ENCODE data around the gene DPYSL4.

DPYSL4 gene

GRCh38 chr10:132205650-132206376 is 19.1 kb downstream of the DPYSL4 start:
- Histone ChIP-seq H3K9ac (ENCODE audit: low read length in 2 of 2) (no peak overlapping the region), H3K4me1 (ENCODE audit: control insufficient read depth, insufficient read depth, low read length) (no peaks in the 10 kb centered on the region), H3K27me3 (ENCODE audit: control insufficient read depth in 1 of 2, insufficient read depth in 2 of 2, low read length in 2 of 2) (no peaks in the 10 kb centered on the region), H3K9me3 (ENCODE audit: control insufficient read depth in 2 of 2, low read length in 2 of 2) (no peaks in the 10 kb centered on the region), H3K36me3 (ENCODE audit: control insufficient read depth in 2 of 2, insufficient read depth in 2 of 2, low read length in 2 of 2) (no peaks in the 10 kb centered on the region), H3K4me3 (ENCODE audit: low read length in 2 of 2) (no peak overlapping the region), H3K27ac (ENCODE audit: low read length) (no peak overlapping the region)

GRCh38 chr10:132206377-132206745 is 19.6 kb downstream of the DPYSL4 start:
- H3K4me3 ChIP-seq (ENCODE audit: low read length in 2 of 2), result no peak overlapping the region

GRCh38 chr10:132206806-132207535 is 20.2 kb downstream of the DPYSL4 start:
- H3K9ac ChIP-seq (ENCODE audit: low read length in 2 of 2), result no peak overlapping the region
- no peaks in the 10 kb centered on the region for H3K27me3 ChIP-seq (ENCODE audit: control insufficient read depth in 1 of 2, insufficient read depth in 2 of 2, low read length in 2 of 2)
- no peaks in the 10 kb centered on the region for H3K36me3 ChIP-seq (ENCODE audit: control insufficient read depth in 2 of 2, insufficient read depth in 2 of 2, low read length in 2 of 2)
- H3K4me1 ChIP-seq (ENCODE audit: control insufficient read depth, insufficient read depth, low read length), result no peaks in the 10 kb centered on the region
- H3K27ac ChIP-seq (ENCODE audit: low read length), result no peak overlapping the region
- H3K9me3 ChIP-seq (ENCODE audit: control insufficient read depth in 2 of 2, low read length in 2 of 2), result no peaks in the 10 kb centered on the region
- H3K4me3 ChIP-seq (ENCODE audit: low read length in 2 of 2), result no peak overlapping the region

More at GRCh38 chr10:132206377-132206745, 19.6 kb downstream of the DPYSL4 start:
- Histone ChIP-seq H3K9ac (ENCODE audit: low read length in 2 of 2) (no peak overlapping the region), H3K9me3 (ENCODE audit: control insufficient read depth in 2 of 2, low read length in 2 of 2) (no peaks in the 10 kb centered on the region), H3K27me3 (ENCODE audit: control insufficient read depth in 1 of 2, insufficient read depth in 2 of 2, low read length in 2 of 2) (no peaks in the 10 kb centered on the region), H3K27ac (ENCODE audit: low read length) (no peak overlapping the region), H3K4me1 (ENCODE audit: control insufficient read depth, insufficient read depth, low read length) (no peaks in the 10 kb centered on the region), H3K36me3 (ENCODE audit: control insufficient read depth in 2 of 2, insufficient read depth in 2 of 2, low read length in 2 of 2) (no peaks in the 10 kb centered on the region)

- Histone ChIP-seq H3K36me3 (ENCODE audit: control insufficient read depth in 2 of 2, insufficient read depth in 2 of 2, low read length in 2 of 2) (peaks cover 0 to 2% of the 10 kb centered on the region in 2 donors), H3K9me3 (ENCODE audit: control insufficient read depth in 2 of 2, low read length in 2 of 2) (peaks cover 0 to 4% of the 10 kb centered on the region in 2 donors), H3K9ac (ENCODE audit: low read length in 2 of 2) (no peak overlapping the region), H3K4me3 (ENCODE audit: low read length in 2 of 2) (no peak overlapping the region), H3K27me3 (ENCODE audit: control insufficient read depth in 1 of 2, insufficient read depth in 2 of 2, low read length in 2 of 2) (no peaks in the 10 kb centered on the region), H3K4me1 (ENCODE audit: control insufficient read depth, insufficient read depth, low read length) (no peaks in the 10 kb centered on the region), H3K27ac (ENCODE audit: low read length) (no peak overlapping the region)
These were observed 21.1 kb downstream of the DPYSL4 start for GRCh38 chr10:132207536-132208461.

- H3K9ac ChIP-seq (ENCODE audit: low read length in 2 of 2), result no peak overlapping the region
These were observed 21.8 kb downstream of the DPYSL4 start for GRCh38 chr10:132208462-132209050.

DNA sequence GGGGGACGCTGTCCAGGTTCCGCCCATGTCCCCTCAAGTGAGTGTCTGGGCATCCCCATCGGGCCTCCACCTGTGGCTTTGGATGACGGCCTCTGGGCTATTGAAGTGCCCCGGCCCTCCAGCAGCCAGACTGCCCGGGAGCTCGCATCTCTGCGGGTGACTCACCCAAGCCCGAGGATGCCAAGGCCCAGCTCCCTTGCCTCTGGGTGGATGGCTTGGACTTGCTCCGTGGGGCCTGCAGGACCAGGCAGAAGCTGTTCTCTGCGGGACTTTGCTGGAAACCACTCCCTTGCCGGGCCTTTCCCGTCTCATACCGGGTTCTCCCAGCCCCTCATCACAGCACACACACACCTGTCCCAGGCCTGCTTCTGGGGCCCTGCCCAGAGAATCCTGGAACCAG is 22.4 kb downstream of the DPYSL4 start:
- Histone ChIP-seq H3K27me3 (ENCODE audit: control insufficient read depth in 1 of 2, insufficient read depth in 2 of 2, low read length in 2 of 2) (no peaks in the 10 kb centered on the region), H3K9me3 (ENCODE audit: control insufficient read depth in 2 of 2, low read length in 2 of 2) (peaks cover 4 to 12% of the 10 kb centered on the region in 2 donors), H3K27ac (ENCODE audit: low read length) (no peak overlapping the region), H3K36me3 (ENCODE audit: control insufficient read depth in 2 of 2, insufficient read depth in 2 of 2, low read length in 2 of 2) (peaks cover 0 to 2% of the 10 kb centered on the region in 2 donors), H3K9ac (ENCODE audit: low read length in 2 of 2) (no peak overlapping the region), H3K4me1 (ENCODE audit: control insufficient read depth, insufficient read depth, low read length) (no peaks in the 10 kb centered on the region), H3K4me3 (ENCODE audit: low read length in 2 of 2) (no peak overlapping the region)

More at GRCh38 chr10:132208462-132209050, 21.8 kb downstream of the DPYSL4 start:
- H3K4me3 ChIP-seq (ENCODE audit: low read length in 2 of 2), result no peak overlapping the region
- peaks cover 0 to 2% of the 10 kb centered on the region in 2 donors for H3K36me3 ChIP-seq (ENCODE audit: control insufficient read depth in 2 of 2, insufficient read depth in 2 of 2, low read length in 2 of 2)
- H3K4me1 ChIP-seq (ENCODE audit: control insufficient read depth, insufficient read depth, low read length), result no peaks in the 10 kb centered on the region
- peaks cover 3 to 9% of the 10 kb centered on the region in 2 donors for H3K9me3 ChIP-seq (ENCODE audit: control insufficient read depth in 2 of 2, low read length in 2 of 2)
- H3K27me3 ChIP-seq (ENCODE audit: control insufficient read depth in 1 of 2, insufficient read depth in 2 of 2, low read length in 2 of 2), result no peaks in the 10 kb centered on the region
- H3K27ac ChIP-seq (ENCODE audit: low read length), result no peak overlapping the region

DNA sequence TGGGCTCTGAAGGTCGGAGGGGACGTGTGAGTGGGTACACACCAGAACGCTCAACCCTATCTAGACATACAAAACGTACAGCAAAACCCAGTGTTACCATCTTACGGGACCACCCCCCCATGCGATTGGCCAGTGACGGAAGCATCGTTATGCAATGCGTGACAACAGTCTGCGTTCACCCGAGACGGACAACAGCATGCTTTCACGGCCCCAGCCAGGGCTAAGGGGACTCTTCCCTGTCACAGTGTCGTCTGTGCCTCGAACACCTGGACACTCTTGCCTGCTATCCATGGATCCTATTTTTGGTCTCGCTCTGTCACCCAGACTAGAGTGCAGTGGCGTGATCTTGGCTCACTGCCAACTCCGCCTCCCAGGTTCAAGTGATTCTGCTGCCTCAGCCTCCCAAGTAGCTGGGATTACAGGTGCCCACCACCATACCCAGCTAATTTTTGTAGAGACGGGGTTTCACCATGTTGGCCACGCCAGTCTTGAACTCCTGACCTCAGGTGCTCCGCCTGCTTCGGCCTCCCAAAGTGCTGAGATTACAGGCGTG is 23.3 kb downstream of the DPYSL4 start:
- H3K27me3 ChIP-seq (ENCODE audit: control insufficient read depth in 1 of 2, insufficient read depth in 2 of 2, low read length in 2 of 2), result no peaks in the 10 kb centered on the region
- peaks cover 0 to 2% of the 10 kb centered on the region in 2 donors for H3K36me3 ChIP-seq (ENCODE audit: control insufficient read depth in 2 of 2, insufficient read depth in 2 of 2, low read length in 2 of 2)
- H3K4me3 ChIP-seq (ENCODE audit: low read length in 2 of 2), result no peak overlapping the region
- no peak overlapping the region for H3K27ac ChIP-seq (ENCODE audit: low read length)
- H3K9me3 ChIP-seq (ENCODE audit: control insufficient read depth in 2 of 2, low read length in 2 of 2), result peaks cover 4 to 12% of the 10 kb centered on the region in 2 donors
- no peak overlapping the region for H3K9ac ChIP-seq (ENCODE audit: low read length in 2 of 2)
- H3K4me1 ChIP-seq (ENCODE audit: control insufficient read depth, insufficient read depth, low read length), result no peaks in the 10 kb centered on the region

DNA sequence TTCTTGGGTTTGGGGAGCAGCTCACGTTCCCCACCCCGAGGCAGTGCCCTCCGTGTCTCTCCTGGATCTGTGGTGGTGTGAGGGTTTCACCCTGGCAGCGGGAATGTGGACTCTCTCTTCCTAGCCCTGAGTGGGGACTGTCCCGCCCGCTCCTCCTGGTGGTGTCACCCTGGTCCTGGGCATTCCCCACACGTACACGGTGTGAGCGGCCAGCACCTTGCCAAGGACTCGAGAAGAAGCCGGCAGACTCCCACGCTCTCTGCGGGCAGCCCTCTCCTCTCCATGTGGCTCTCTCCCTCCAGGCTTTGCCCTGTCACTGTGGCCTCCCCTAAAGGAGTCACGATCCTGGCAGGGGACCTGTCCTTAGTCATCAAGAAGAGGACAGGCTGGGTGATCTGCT is 24.0 kb downstream of the DPYSL4 start:
- H3K4me3 ChIP-seq (ENCODE audit: low read length in 2 of 2), result no peak overlapping the region
- H3K4me1 ChIP-seq (ENCODE audit: control insufficient read depth, insufficient read depth, low read length), result no peaks in the 10 kb centered on the region
- H3K9ac ChIP-seq (ENCODE audit: low read length in 2 of 2), result no peak overlapping the region
- no peaks in the 10 kb centered on the region for H3K27me3 ChIP-seq (ENCODE audit: control insufficient read depth in 1 of 2, insufficient read depth in 2 of 2, low read length in 2 of 2)
- peaks cover 0 to 2% of the 10 kb centered on the region in 2 donors for H3K36me3 ChIP-seq (ENCODE audit: control insufficient read depth in 2 of 2, insufficient read depth in 2 of 2, low read length in 2 of 2)
- H3K27ac ChIP-seq (ENCODE audit: low read length), result no peak overlapping the region
- peaks cover 4 to 12% of the 10 kb centered on the region in 2 donors for H3K9me3 ChIP-seq (ENCODE audit: control insufficient read depth in 2 of 2, low read length in 2 of 2)

DNA sequence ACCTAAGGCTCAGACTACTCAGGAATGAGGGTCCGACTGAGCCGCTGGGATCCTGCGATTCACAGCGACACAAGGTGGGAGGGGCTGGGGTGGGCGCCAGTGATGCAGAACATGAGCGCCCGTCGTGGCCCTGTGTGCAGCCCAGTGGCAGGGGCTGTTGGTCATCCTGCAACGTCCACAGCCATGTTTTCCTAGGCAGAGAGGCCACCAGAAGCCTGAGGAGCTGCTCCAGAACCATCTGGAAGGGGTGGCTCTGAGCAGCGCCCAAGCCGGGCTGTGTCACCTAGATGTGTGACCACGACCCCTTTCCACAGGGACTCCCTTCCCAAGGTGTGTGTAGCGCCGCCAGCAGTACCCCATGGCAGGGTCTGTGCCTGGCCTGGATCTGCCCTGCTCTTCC is 24.5 kb downstream of the DPYSL4 start:
- H3K9ac ChIP-seq (ENCODE audit: low read length in 2 of 2), result no peak overlapping the region
- H3K27me3 ChIP-seq (ENCODE audit: control insufficient read depth in 1 of 2, insufficient read depth in 2 of 2, low read length in 2 of 2), result no peaks in the 10 kb centered on the region
- peaks cover 4 to 12% of the 10 kb centered on the region in 2 donors for H3K9me3 ChIP-seq (ENCODE audit: control insufficient read depth in 2 of 2, low read length in 2 of 2)
- H3K27ac ChIP-seq (ENCODE audit: low read length), result no peak overlapping the region
- H3K4me1 ChIP-seq (ENCODE audit: control insufficient read depth, insufficient read depth, low read length), result no peaks in the 10 kb centered on the region
- peaks cover 0 to 2% of the 10 kb centered on the region in 2 donors for H3K36me3 ChIP-seq (ENCODE audit: control insufficient read depth in 2 of 2, insufficient read depth in 2 of 2, low read length in 2 of 2)
- H3K4me3 ChIP-seq (ENCODE audit: low read length in 2 of 2), result no peak overlapping the region

DNA sequence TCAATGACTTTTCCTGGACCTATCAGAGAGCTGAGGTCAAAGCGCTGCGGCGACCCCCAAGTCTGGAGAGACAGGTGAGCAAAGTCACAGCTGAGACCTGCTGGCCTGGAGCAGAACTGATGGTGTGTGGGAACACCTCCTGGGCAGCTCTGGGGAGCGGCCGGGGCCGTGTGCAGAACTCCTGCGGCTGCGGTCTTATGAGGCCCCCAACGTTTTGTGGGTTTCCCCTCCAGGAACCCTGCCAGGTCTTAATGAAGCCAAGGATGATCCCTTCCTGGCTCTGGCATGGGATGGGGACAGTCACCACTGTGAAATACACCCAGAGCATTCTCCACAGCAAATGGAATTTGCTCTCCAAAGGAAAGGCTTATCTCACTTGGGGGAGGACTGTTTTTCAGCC is 26.1 kb downstream of the DPYSL4 start:
- H3K27me3 ChIP-seq (ENCODE audit: control insufficient read depth in 1 of 2, insufficient read depth in 2 of 2, low read length in 2 of 2), result no peaks in the 10 kb centered on the region
- H3K36me3 ChIP-seq (ENCODE audit: control insufficient read depth in 2 of 2, insufficient read depth in 2 of 2, low read length in 2 of 2), result peaks cover 0 to 2% of the 10 kb centered on the region in 2 donors
- no peak overlapping the region for H3K27ac ChIP-seq (ENCODE audit: low read length)
- H3K9me3 ChIP-seq (ENCODE audit: control insufficient read depth in 2 of 2, low read length in 2 of 2), result peaks cover 4 to 12% of the 10 kb centered on the region in 2 donors
- H3K4me3 ChIP-seq (ENCODE audit: low read length in 2 of 2), result no peak overlapping the region
- H3K4me1 ChIP-seq (ENCODE audit: control insufficient read depth, insufficient read depth, low read length), result no peaks in the 10 kb centered on the region
- no peak overlapping the region for H3K9ac ChIP-seq (ENCODE audit: low read length in 2 of 2)
